K562 (cell line): ENCODE measurements around the gene NPHP1. TPM values are rescaled to one million over a fixed set of nuclear protein-coding genes. Genes with fewer than 3 reads are reported as not detected.
A peak's percentile ranks its signal among the peaks of the same experiment; 100 is the strongest.

Source experiments
- ATAC-seq: fragments of 200-7000 bp; cut with Tn5 transposase; 3 replicates; pipeline ENCODE4 v1.9.1; 2020; ENCODE audit warnings: moderate library complexity
- BruUV-seq: library from RNA; stranded (reverse); fragments of 400-500 nt; replicated peaks from 2 replicates; lab custom pipeline; 2021; lab: Mats Ljungman, UMichigan
- CTCF ChIA-PET: fragments of 300-600 bp; formaldehyde crosslinking; extraction: SDS; loops from one replicate; lab custom pipeline; 2021; ENCODE audit warnings: low intra/inter-chr PET ratio; lab: Yijun Ruan, JAX
- POLR2A ChIA-PET: fragments of 300-600, 350-650 bp; sonication (Branson Sonifier 250); formaldehyde crosslinking; extraction: SDS; loops from one replicate; lab custom pipeline; 2021; ENCODE audit warnings: antibody characterized with exemption, inconsistent platforms; lab: Yijun Ruan, JAX
- DNase-seq, 4 experiments: peaks; one replicate each; pipeline versions ENCODE4 v3.0.0 to v3.0.0-alpha.2; 2011 to 2018; ENCODE audit warnings: low spot score in 3 of 4, mixed read lengths in 3 of 4; ENCODE audit errors: extremely low read depth in 1 of 4
- FAIRE-seq: peaks from 2 replicates; lab custom pipeline; 2011; peaks lifted over from hg19 to GRCh38; lab: Jason Lieb, UNC
- H2AFZ ChIP-seq: 2 replicates; pipeline ENCODE4 v1.6.0; 2011; ENCODE audit warnings: low read depth, low read length, control low read depth, inconsistent platforms
- H3K27ac ChIP-seq: fragments of 200-600 bp; 3 replicates; pipeline ENCODE4 v1.8.0; 2011; ENCODE audit warnings: low read depth, mild to moderate bottlenecking, control low read depth, inconsistent platforms, low read length, moderate library complexity, mixed read lengths; ENCODE audit errors: extremely low read depth
- H3K27me3 ChIP-seq, 2 experiments: fragments of 300-600 bp in 1 of 2; 2 replicates in 1 of 2; 3 replicates in 1 of 2; pipeline versions ENCODE4 v1.6.0 to v1.8.0; 2011; ENCODE audit warnings: inconsistent platforms in 2 of 2, low read length in 2 of 2, mild to moderate bottlenecking in 1 of 2, mixed read lengths in 1 of 2, moderate library complexity in 1 of 2; ENCODE audit not compliant: control insufficient read depth in 2 of 2, insufficient read depth in 2 of 2
- H3K36me3 ChIP-seq: fragments of 300-600 bp; 3 replicates; pipeline ENCODE4 v1.8.0; 2011; ENCODE audit warnings: mild to moderate bottlenecking, low read length, inconsistent platforms; ENCODE audit not compliant: control insufficient read depth, insufficient read depth
- H3K4me1 ChIP-seq, 2 experiments: fragments of 200-600 bp in 1 of 2; replicated peaks in 1 of 2; 2 replicates in 1 of 2; 3 replicates in 1 of 2; pipeline versions ENCODE4 v1.5.1 to v1.8.0; 2011; ENCODE audit warnings: inconsistent platforms in 2 of 2, low read length in 2 of 2, mild to moderate bottlenecking in 1 of 2, mixed read lengths in 1 of 2, moderate library complexity in 1 of 2; ENCODE audit not compliant: control insufficient read depth in 2 of 2, insufficient read depth in 2 of 2
- H3K4me2 ChIP-seq: 2 replicates; pipeline ENCODE4 v1.6.1; 2011; ENCODE audit warnings: low read length, control low read depth, inconsistent platforms, mixed read lengths; ENCODE audit not compliant: insufficient read depth
- H3K4me3 ChIP-seq: fragments of 200-600 bp; sonication (generic), shearing (Covaris generic); 2 replicates; pipeline ENCODE4 v1.5.1; 2016; ENCODE audit warnings: control low read depth, inconsistent platforms
- H3K79me2 ChIP-seq: fragments of 200-600 bp; 3 replicates; pipeline ENCODE4 v1.8.0; 2011; ENCODE audit warnings: low read length, inconsistent platforms; ENCODE audit not compliant: control insufficient read depth, insufficient read depth
- H3K9ac ChIP-seq, 2 experiments: 2 replicates each; pipeline versions ENCODE4 v1.6.0 to v1.6.1; 2011; ENCODE audit warnings: low read depth in 2 of 2, low read length in 2 of 2, control low read depth in 1 of 2, inconsistent platforms in 1 of 2, mild to moderate bottlenecking in 1 of 2, mixed read lengths in 1 of 2; ENCODE audit not compliant: insufficient read depth in 1 of 2
- H3K9me1 ChIP-seq: one replicate; pipeline ENCODE4 v1.6.0; 2011; ENCODE audit warnings: inconsistent platforms, mild to moderate bottlenecking, low read length, moderate library complexity; ENCODE audit not compliant: control insufficient read depth, insufficient read depth
- H3K9me3 ChIP-seq: replicated peaks from 2 replicates; pipeline ENCODE4 v1.5.1; 2011; ENCODE audit warnings: low read depth, low read length, inconsistent platforms; ENCODE audit not compliant: control insufficient read depth, insufficient read depth
- H4K20me1 ChIP-seq: replicated peaks from 2 replicates; pipeline ENCODE4 v1.6.1; 2011; ENCODE audit warnings: low read length, inconsistent platforms, mixed read lengths; ENCODE audit not compliant: control insufficient read depth, insufficient read depth
- C11orf30 ChIP-seq: fragments of 450-650 bp; IDR thresholded peaks from 2 replicates; pipeline ENCODE4 v1.6.1; 2016; ENCODE audit warnings: low read depth, mild to moderate bottlenecking
- CBFA2T2 ChIP-seq: fragments of 450-650 bp; conservative IDR thresholded peaks from 2 replicates; pipeline ENCODE4 v1.6.1; 2017; ENCODE audit warnings: mild to moderate bottlenecking
- CBFA2T3 ChIP-seq: fragments of 450-650 bp; IDR thresholded peaks from 2 replicates; pipeline ENCODE4 v1.6.1; 2017
- CREB1 ChIP-seq, 2 experiments: sonication (generic) in 1 of 2; formaldehyde crosslinking in 1 of 2; IDR thresholded peaks; 2 replicates each; pipeline versions ENCODE4 v1.6.1 to v1.8.0; 2012 to 2022; ENCODE audit warnings: inconsistent platforms in 1 of 2, mild to moderate bottlenecking in 1 of 2, missing genetic modification reagents in 1 of 2, moderate library complexity in 1 of 2
- EGR1 ChIP-seq: fragments of 450-650 bp; conservative IDR thresholded peaks from 2 replicates; pipeline ENCODE4 v1.6.1; 2017; ENCODE audit warnings: mild to moderate bottlenecking
- FUS ChIP-seq: fragments of 200-400 bp; formaldehyde crosslinking; optimal IDR thresholded peaks from 2 replicates; pipeline ENCODE3; 2017; ENCODE audit warnings: low read depth, low read length
- KLF16 ChIP-seq: IDR thresholded peaks from 2 replicates; pipeline ENCODE4 v1.6.1; 2016; ENCODE audit warnings: antibody characterized with exemption
- LARP7 ChIP-seq: fragments of 450-650 bp; IDR thresholded peaks from 2 replicates; pipeline ENCODE4 v1.6.1; 2016
- MAFK ChIP-seq: IDR thresholded peaks from 2 replicates; pipeline ENCODE4 v1.6.1; 2011; ENCODE audit warnings: low read length, improper control_type of control experiment
- MECOM ChIP-seq: fragments of 250-450 bp; sonication (Bioruptor Pico); IDR thresholded peaks from 2 replicates; pipeline ENCODE4 v1.8.0; 2022; ENCODE audit warnings: inconsistent platforms
- NR2C1 ChIP-seq, 2 experiments: fragments of 450-650 bp; IDR thresholded peaks; 2 replicates each; pipeline ENCODE4 v1.6.1; 2017; ENCODE audit warnings: mild to moderate bottlenecking in 2 of 2, antibody characterized with exemption in 1 of 2, inconsistent platforms in 1 of 2, missing compliant biosample characterization in 1 of 2, missing genetic modification characterization in 1 of 2
- PTBP1 ChIP-seq: fragments of 200-400 bp; formaldehyde crosslinking; IDR thresholded peaks from 2 replicates; pipeline ENCODE4 v1.6.1; 2017; ENCODE audit warnings: low read depth, low read length
- SMARCA4 ChIP-seq: fragments of 450-650 bp; IDR thresholded peaks from 2 replicates; pipeline ENCODE4 v1.6.1; 2016
- WHSC1 ChIP-seq: IDR thresholded peaks from one replicate; pipeline ENCODE4 v1.6.1; 2012; ENCODE audit warnings: low read length, control low read depth, inconsistent platforms
- ZBED1 ChIP-seq: IDR thresholded peaks from 2 replicates; pipeline ENCODE4 v1.6.1; 2014
- ZFX ChIP-seq: sonication (generic); formaldehyde crosslinking; IDR thresholded peaks from 2 replicates; pipeline ENCODE4 v1.8.0; 2022; ENCODE audit warnings: mild to moderate bottlenecking, missing genetic modification reagents, moderate library complexity
- ZNF184 ChIP-seq: sonication (generic); formaldehyde crosslinking; IDR thresholded peaks from 2 replicates; pipeline ENCODE4 v1.5.0; 2020; ENCODE audit warnings: missing genetic modification reagents
- ZNF274 ChIP-seq: IDR thresholded peaks from 2 replicates; pipeline ENCODE4 v1.6.1; 2011; ENCODE audit warnings: low read depth, mild to moderate bottlenecking, low read length, moderate library complexity, borderline replicate concordance
- ZNF584 ChIP-seq: fragments of 200-800 bp; sonication (Bioruptor generic); IDR thresholded peaks from 2 replicates; pipeline ENCODE4 v1.6.1; 2016; ENCODE audit warnings: low read depth, mild to moderate bottlenecking, missing genetic modification characterization, missing compliant biosample characterization
- WGBS: fragments of 100-300 bp; shearing (Covaris generic); methylation state at CpG from one replicate; pipeline ENCODE4 v1.1.6; 2016; ENCODE audit warnings: low coverage, mixed read lengths; ENCODE audit not compliant: insufficient coverage; ENCODE audit errors: missing lambda C conversion rate; 5-methylcytosine and 5-hydroxymethylcytosine counted together
- in situ Hi-C: fragments of 300-500 bp; cut with MboI; formaldehyde crosslinking; loops from 4 replicates; pipeline ENCODE4 v1.15.0; 2018; ENCODE audit warnings: inconsistent platforms, mixed read lengths
- intact Hi-C: fragments of 100-400 bp; cut with micrococcal nuclease; formaldehyde crosslinking; loops from 2 replicates; pipeline ENCODE4 v1.14.2; 2022
- polyA plus RNA-seq, 8 experiments: library from polyadenylated mRNA; depleted of rRNA in 4 of 8; stranded (reverse) in 5 of 8; unstranded in 3 of 8; fragments of >200 nt; fragmentation: Nextera tagmentation in 2 of 8; fragmentation: Illumina TruSeq in 1 of 8; extraction: Ambion mirVana in 2 of 8; extraction: Trizol in 1 of 8; gene quantifications; 2 replicates each; pipeline versions ENCODE4 v1.2.1 to v1.2.3, GENCODE V29; 2011 to 2014; ENCODE audit warnings: inconsistent platforms in 1 of 8, missing spikeins in 1 of 8
- total RNA-seq, 7 experiments: library from RNA; depleted of rRNA in 6 of 7; stranded (reverse); fragments of >200 nt in 6 of 7; fragmentation: Illumina TruSeq in 2 of 7; extraction: Trizol in 2 of 7; gene quantifications; 2 replicates each; pipeline versions ENCODE4 v1.2.1 to v1.2.3, GENCODE V29; 2011 to 2021; ENCODE audit warnings: low replicate concordance in 1 of 7
- TF ChIP-seq, protein P1 (sequence below), 2 experiments: fragments of 150-350 bp in 1 of 2; IDR thresholded peaks; 2 replicates each; pipeline ENCODE4 v1.6.1; 2012 to 2016; ENCODE audit warnings: low read depth in 2 of 2, low read length in 2 of 2, mild to moderate bottlenecking in 1 of 2, moderate library complexity in 1 of 2
- TF ChIP-seq, protein P2 (sequence below): sonication (generic); formaldehyde crosslinking; IDR thresholded peaks from 2 replicates; pipeline ENCODE4 v1.8.0; 2022; ENCODE audit warnings: mild to moderate bottlenecking, low read depth, missing genetic modification reagents

Gene NPHP1
- total and polyA plus RNA-seq, 9 of the 15 experiments (the other 6 are each of a cell fraction or from before 2014, with no cell fraction given), result 0.11 to 0.32 (median 0.20) TPM; not detected in 5

DNA sequence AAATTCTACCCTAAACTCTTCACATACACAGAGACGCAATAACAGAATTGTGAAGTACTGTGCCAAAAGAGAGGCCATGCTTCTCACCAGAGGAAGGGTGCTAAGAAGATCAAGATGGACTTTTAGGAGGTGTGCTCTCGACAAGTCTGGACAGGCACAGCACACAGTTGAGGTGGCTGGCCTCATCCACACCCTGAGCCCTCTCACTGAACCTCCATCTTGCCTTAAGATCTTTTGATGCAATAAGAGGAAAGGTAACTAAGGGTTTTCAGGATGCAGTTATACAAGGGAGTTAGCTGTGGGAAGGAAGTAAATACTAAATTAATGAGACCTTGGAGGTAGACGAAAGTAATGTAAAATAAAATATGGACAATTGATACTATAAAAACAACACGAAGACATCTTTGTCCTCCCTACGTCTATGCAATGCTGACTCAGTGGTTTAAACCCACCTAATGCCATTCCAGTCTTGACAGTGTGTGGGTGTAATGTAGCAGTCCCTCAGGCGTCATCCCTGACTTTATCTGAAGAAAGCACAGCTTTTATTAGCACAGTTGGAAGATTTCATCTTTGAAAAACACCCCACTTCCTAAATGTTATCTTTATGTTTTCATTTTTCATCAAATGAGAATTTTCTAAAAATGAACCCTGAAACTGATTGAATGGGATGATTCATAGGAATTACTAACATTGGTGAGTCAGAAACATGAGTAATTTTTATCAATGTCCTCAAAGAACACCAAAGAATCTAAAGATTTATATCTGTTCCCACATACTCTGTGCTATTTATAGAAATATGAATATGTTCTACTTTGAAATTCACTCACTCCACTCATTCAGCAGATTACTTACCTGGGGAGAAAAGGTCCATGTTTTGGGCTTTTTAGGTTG lies 55.2 kb downstream of the NPHP1 start:
- H3K4me2 ChIP-seq, result no peak overlapping the region
- no peak for FAIRE-seq
- no peaks in the 10 kb centered on the region for H3K79me2 ChIP-seq
- H3K9me1 ChIP-seq, result no peaks in the 10 kb centered on the region
- 0% methylated on average over 6 of the region's 6 CpGs for WGBS
- intact Hi-C loops, result no loop called here
- ChIA-PET POLR2A (no interaction called here), CTCF (no interaction called here)
- no peaks in the 10 kb centered on the region for H3K4me1 ChIP-seq
- no peak overlapping the region for H2AFZ ChIP-seq
- no peak overlapping the region for H3K4me3 ChIP-seq
- H3K27me3 ChIP-seq, result no peaks in the 10 kb centered on the region
- H3K36me3 ChIP-seq, result no peaks in the 10 kb centered on the region
- no peaks in the 10 kb centered on the region for H3K9me3 ChIP-seq
- no TSS peak for BruUV-seq
- in situ Hi-C loops, result no loop called here
- no peaks in the 10 kb centered on the region for H4K20me1 ChIP-seq
- no peak overlapping the region for H3K9ac ChIP-seq
- DNase-seq, result peak in 1 of 4 experiments; percentile 2
- H3K27ac ChIP-seq, result no peak overlapping the region
- no peak for ATAC-seq
- TF ChIP-seq MECOM (CRISPR knock-in tag), result no peak
- TF ChIP-seq ZNF584, result no peak
- peak; percentile 47 for TF ChIP-seq CBFA2T3
- no peak for TF ChIP-seq FUS
- TF ChIP-seq LARP7, result no peak
- TF ChIP-seq NR2C1 (IDR thresholded peaks at IDR 0.05), result no peak
- TF ChIP-seq NR2C1 (tag; IDR thresholded peaks at IDR 0.05), result no peak
- TF ChIP-seq ZFX (CRISPR knock-in tag), result no peak
- TF ChIP-seq, protein P1, sequence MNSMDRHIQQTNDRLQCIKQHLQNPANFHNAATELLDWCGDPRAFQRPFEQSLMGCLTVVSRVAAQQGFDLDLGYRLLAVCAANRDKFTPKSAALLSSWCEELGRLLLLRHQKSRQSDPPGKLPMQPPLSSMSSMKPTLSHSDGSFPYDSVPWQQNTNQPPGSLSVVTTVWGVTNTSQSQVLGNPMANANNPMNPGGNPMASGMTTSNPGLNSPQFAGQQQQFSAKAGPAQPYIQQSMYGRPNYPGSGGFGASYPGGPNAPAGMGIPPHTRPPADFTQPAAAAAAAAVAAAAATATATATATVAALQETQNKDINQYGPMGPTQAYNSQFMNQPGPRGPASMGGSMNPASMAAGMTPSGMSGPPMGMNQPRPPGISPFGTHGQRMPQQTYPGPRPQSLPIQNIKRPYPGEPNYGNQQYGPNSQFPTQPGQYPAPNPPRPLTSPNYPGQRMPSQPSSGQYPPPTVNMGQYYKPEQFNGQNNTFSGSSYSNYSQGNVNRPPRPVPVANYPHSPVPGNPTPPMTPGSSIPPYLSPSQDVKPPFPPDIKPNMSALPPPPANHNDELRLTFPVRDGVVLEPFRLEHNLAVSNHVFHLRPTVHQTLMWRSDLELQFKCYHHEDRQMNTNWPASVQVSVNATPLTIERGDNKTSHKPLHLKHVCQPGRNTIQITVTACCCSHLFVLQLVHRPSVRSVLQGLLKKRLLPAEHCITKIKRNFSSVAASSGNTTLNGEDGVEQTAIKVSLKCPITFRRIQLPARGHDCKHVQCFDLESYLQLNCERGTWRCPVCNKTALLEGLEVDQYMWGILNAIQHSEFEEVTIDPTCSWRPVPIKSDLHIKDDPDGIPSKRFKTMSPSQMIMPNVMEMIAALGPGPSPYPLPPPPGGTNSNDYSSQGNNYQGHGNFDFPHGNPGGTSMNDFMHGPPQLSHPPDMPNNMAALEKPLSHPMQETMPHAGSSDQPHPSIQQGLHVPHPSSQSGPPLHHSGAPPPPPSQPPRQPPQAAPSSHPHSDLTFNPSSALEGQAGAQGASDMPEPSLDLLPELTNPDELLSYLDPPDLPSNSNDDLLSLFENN (IDR thresholded peaks at IDR 0.05; ENCODE audit: low read depth in 2 of 2, low read length in 2 of 2), result no peak
- TF ChIP-seq ZBED1, result no peak
- peak; percentile 53 for TF ChIP-seq EGR1
- no peak for TF ChIP-seq ZNF274
- peak; percentile 22; the same call in 1 of the 2 replicates for TF ChIP-seq CBFA2T2
- TF ChIP-seq PTBP1, result no peak
- no peak for TF ChIP-seq CREB1 (IDR thresholded peaks at IDR 0.05)
- TF ChIP-seq CREB1 (CRISPR knock-in tag; IDR thresholded peaks at IDR 0.05), result no peak
- TF ChIP-seq ZNF184 (CRISPR knock-in tag), result no peak
- peak; percentile 60; the same call in 1 of the 2 replicates for TF ChIP-seq C11orf30
- peak; percentile 46; the same call in 1 of the 2 replicates for TF ChIP-seq MAFK
- TF ChIP-seq KLF16, result no peak
- peak; percentile 21; the same call in 1 of the 2 replicates for TF ChIP-seq SMARCA4
- no peak for TF ChIP-seq WHSC1
- TF ChIP-seq, protein P2, sequence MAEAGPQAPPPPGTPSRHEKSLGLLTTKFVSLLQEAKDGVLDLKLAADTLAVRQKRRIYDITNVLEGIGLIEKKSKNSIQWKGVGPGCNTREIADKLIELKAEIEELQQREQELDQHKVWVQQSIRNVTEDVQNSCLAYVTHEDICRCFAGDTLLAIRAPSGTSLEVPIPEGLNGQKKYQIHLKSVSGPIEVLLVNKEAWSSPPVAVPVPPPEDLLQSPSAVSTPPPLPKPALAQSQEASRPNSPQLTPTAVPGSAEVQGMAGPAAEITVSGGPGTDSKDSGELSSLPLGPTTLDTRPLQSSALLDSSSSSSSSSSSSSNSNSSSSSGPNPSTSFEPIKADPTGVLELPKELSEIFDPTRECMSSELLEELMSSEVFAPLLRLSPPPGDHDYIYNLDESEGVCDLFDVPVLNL (CRISPR knock-in tag), result no peak
